Neural crest cell (in vitro differentiated cells): ENCODE results near the gene COL18A1. TPM values are rescaled to one million over a fixed set of nuclear protein-coding genes. Genes with fewer than 3 reads are reported as not detected.

Experiments
- DNase-seq: peaks from one replicate; pipeline ENCODE4 v3.0.0; 2021; ENCODE audit warnings: low read depth, mixed read lengths, low spot score
- H3K27ac Mint-ChIP-seq: one replicate; pipeline ENCODE4 v1.8.0; 2021; ENCODE audit warnings: mild to moderate bottlenecking, mixed read lengths; ENCODE audit not compliant: unreplicated experiment
- H3K27me3 Mint-ChIP-seq: 2 replicates; pipeline ENCODE4 v1.8.0; 2021; ENCODE audit warnings: low read depth, mild to moderate bottlenecking, mixed read lengths
- H3K36me3 Mint-ChIP-seq: 2 replicates; pipeline ENCODE4 v1.8.0; 2021; ENCODE audit warnings: low read depth, mild to moderate bottlenecking, mixed read lengths
- H3K4me1 Mint-ChIP-seq: 2 replicates; pipeline ENCODE4 v1.8.0; 2021; ENCODE audit warnings: mixed read lengths
- H3K4me3 Mint-ChIP-seq: one replicate; pipeline ENCODE4 v1.8.0; 2021; ENCODE audit warnings: mild to moderate bottlenecking, mixed read lengths
- H3K9me3 Mint-ChIP-seq: 2 replicates; pipeline ENCODE4 v1.8.0; 2021; ENCODE audit warnings: mixed read lengths
- CTCF ChIP-seq: fragments of 200-600 bp; sonication (generic); conservative IDR thresholded peaks from 2 replicates; pipeline ENCODE4 v1.5.0; 2021; ENCODE audit warnings: antibody characterized with exemption, mild to moderate bottlenecking
- total RNA-seq: library from RNA; stranded (reverse); gene quantifications from 2 replicates; pipeline ENCODE4 v1.2.1, GENCODE V29; 2021

The COL18A1 gene
- total RNA-seq, 1 donor from 2014 or later = 19.2 TPM

GRCh38 chr21:45471525-45472221 lies 66.7 kb downstream of the COL18A1 start:
- Mint-ChIP-seq H3K27me3 (peaks cover 32% of the 10 kb centered on the region), H3K36me3 (peaks cover 3% of the 10 kb centered on the region), H3K27ac (no peak overlapping the region), H3K4me1 (peaks cover 24% of the 10 kb centered on the region), H3K4me3 (no peak overlapping the region), H3K9me3 (no peaks in the 10 kb centered on the region)
- DNase-seq = no peak
- no peak for TF ChIP-seq CTCF

- Mint-ChIP-seq H3K27me3 (peaks cover 29% of the 10 kb centered on the region), H3K4me3 (no peak overlapping the region), H3K36me3 (peaks cover 3% of the 10 kb centered on the region), H3K27ac (no peak overlapping the region), H3K4me1 (peaks cover 27% of the 10 kb centered on the region), H3K9me3 (no peaks in the 10 kb centered on the region)
- DNase-seq = no peak
- no peak for TF ChIP-seq CTCF
Measured at GRCh38 chr21:45472445-45473365, 67.7 kb downstream of the COL18A1 start.

GRCh38 chr21:45473496-45474322 lies 68.7 kb downstream of the COL18A1 start:
- Mint-ChIP-seq H3K9me3 (no peaks in the 10 kb centered on the region), H3K4me1 (peaks cover 32% of the 10 kb centered on the region), H3K36me3 (peaks cover 3% of the 10 kb centered on the region), H3K27me3 (peaks cover 27% of the 10 kb centered on the region), H3K27ac (no peak overlapping the region), H3K4me3 (no peak overlapping the region)
- DNase-seq = no peak
- no peak for TF ChIP-seq CTCF

- Mint-ChIP-seq H3K4me1 (peaks cover 33% of the 10 kb centered on the region), H3K27me3 (peaks cover 26% of the 10 kb centered on the region), H3K36me3 (peaks cover 3% of the 10 kb centered on the region), H3K27ac (no peak overlapping the region), H3K4me3 (no peak overlapping the region), H3K9me3 (no peaks in the 10 kb centered on the region)
- no peak for DNase-seq
- TF ChIP-seq CTCF = no peak
Measured at GRCh38 chr21:45474323-45474950, 69.5 kb downstream of the COL18A1 start.
